Posterior vena cava (tissue), 2 donors: ENCODE measurements around the gene CHDH. TPM values are rescaled to one million over a fixed set of nuclear protein-coding genes. Genes with fewer than 3 reads are reported as not detected.

Experiments
- DNase-seq: peaks from one replicate; pipeline ENCODE4 v3.0.0-alpha.2; 2020; ENCODE audit warnings: low spot score
- intact Hi-C, 2 donors: fragments of 100-400 bp; cut with DNase I; formaldehyde crosslinking; loops; one replicate each; pipeline versions ENCODE4 v1.14.1 to v1.14.2; 2022 to 2023
- total RNA-seq, 2 donors: library from RNA; stranded (reverse); fragmentation: NEBNext Ultra II Directional; extraction: Animal tissue kit (Norgen Biotek cat#: 25700); gene quantifications; one replicate each; pipeline ENCODE4 v1.2.1, GENCODE V29; 2021
- donor health status: DM: yes; HTN: yes; CAD: no.
- donor health status: DM: yes; HTN: yes; CAD: no.

The CHDH gene
- total RNA-seq, 2 donors from 2014 or later, result 2.0 to 3.7 TPM

- intact Hi-C loops, result loop anchor here in 1 of 2 donors (5.0 kb wide), 1 partner anchor 296 kb away; no protein-coding TSS in a partner anchor
- no peak for DNase-seq
Observed at GRCh38 chr3:53773611-53774368, 72.4 kb downstream of the CHDH start.

DNA sequence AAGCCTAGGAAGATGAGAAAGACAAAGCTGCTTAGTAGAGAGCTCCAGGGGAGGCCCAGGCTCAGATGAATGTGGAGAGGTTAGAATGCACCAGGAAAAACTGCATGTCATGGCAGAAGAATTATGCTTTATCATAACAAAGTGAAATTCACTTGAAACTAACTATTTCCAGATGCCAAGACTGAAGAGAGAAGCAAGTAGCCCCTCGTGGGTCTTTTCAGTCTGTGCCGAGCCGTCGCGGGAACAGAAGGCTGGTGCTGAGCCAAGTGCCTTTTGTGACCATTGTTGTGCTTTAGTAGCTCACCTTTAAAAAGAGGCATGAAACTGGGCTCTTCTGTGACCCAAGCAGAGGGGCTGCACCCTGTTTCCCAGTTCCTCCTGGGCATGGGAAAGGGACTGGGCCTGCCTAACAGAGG lies 73.2 kb downstream of the CHDH start:
- intact Hi-C loops, result loop anchor here in 1 of 2 donors (5.0 kb wide), 1 partner anchor 296 kb away; no protein-coding TSS in a partner anchor
- DNase-seq, result no peak

DNA sequence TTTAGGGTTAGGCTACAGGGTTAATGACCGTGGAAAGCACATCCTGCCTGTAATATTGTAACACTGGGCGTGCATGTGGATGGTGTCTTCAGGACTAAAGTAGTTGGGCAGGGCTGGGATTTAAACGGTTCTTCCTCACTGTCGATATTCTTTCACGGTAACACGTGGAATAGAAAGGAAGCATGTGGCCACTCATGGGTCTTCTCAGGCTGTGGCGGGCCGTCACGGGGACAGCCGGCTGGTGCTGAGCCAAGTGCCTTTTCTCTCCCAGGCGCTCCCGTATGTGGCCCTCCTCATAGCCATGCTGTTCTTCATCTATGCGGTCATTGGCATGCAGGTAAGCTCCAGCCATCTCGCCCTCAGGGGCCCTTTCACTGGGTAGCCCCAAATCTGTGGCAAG lies 73.7 kb downstream of the CHDH start:
- no peak for DNase-seq
- intact Hi-C loops, result loop anchor here in 1 of 2 donors (5.0 kb wide), 1 partner anchor 295 kb away; no protein-coding TSS in a partner anchor

GRCh38 chr3:53768478-53769459 lies 77.5 kb downstream of the CHDH start:
- intact Hi-C loops, result no loop called here
- no peak for DNase-seq

- intact Hi-C loops, result no loop called here
- no peak for DNase-seq
Observed at GRCh38 chr3:53766706-53767105, 79.5 kb downstream of the CHDH start.

- no peak for DNase-seq
- intact Hi-C loops, result no loop called here
Observed at GRCh38 chr3:53765753-53766152, 80.5 kb downstream of the CHDH start.

DNA sequence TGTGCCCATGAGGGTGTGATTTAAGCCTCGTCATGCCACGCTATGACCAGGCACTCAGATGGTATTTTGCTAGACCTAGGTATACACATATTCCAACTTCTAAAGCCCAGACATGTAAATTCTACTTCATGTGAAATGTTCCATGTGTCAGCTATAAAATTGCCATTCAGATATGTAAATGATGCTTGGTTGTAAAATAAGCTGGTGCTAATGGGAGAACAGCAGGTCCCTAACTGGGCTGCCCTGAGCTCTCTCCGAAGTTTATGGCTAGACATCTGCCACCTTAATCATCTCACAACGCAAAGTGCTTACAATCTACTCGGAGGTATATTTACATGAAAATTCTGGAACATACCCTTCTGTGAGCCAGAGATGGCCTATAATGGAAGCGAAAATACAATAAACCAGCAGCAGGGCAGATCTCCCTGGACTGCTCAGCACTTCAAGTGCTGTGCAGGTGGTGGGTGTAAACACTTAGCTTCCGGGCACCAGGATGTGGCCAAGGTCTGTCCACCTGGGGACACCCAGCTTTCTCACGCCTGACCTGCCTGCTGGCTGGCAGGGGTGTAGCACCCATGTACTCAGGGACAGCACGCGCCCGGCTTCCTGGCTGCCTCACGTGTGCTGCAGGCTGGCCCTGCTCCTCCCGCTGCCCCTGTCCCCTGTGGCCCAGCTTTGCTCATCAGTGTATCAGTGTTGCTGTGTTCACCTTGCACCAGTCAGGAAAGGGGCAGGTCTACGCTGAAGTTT lies 82.0 kb downstream of the CHDH start:
- intact Hi-C loops, result no loop called here

GRCh38 chr3:53763353-53763752 lies 82.9 kb downstream of the CHDH start:
- no peak for DNase-seq
- intact Hi-C loops, result no loop called here

More for the DNA sequence above, 82.0 kb downstream of the CHDH start:
- DNase-seq, result no peak

Other genes starting within 250 kb of the CHDH start
- gene IL17RB, start 149 bp upstream of the CHDH start, total RNA-seq, result under 1 TPM; 0.33 to 0.46 TPM
- gene ACTR8, start 35.7 kb upstream of the CHDH start, total RNA-seq, result 10 to 100 TPM; 20.9 to 22.0 TPM
- 10 to 100 TPM; 45.0 to 46.8 TPM for gene SELENOK, start 45.4 kb upstream of the CHDH start, total RNA-seq